Upper lobe of left lung (tissue), 4 donors: ENCODE data around the gene STK36.

Experiments used
- CTCF ChIP-seq, 6 experiments: fragments of 450-650 bp in 4 of 6; fragments of 200-600 bp in 2 of 6; sonication (generic) in 2 of 6; IDR thresholded peaks; one replicate each; pipeline ENCODE4 v1.5.1; 2016 to 2019; ENCODE audit warnings: antibody characterized with exemption in 6 of 6
- EP300 ChIP-seq, 4 donors: sonication (generic); formaldehyde crosslinking; IDR thresholded peaks; one replicate each; pipeline ENCODE4 v1.5.1; 2017; ENCODE audit warnings: antibody characterized with exemption in 4 of 4, control low read depth in 2 of 4
- POLR2A ChIP-seq, 4 donors: fragments of 450-650 bp; IDR thresholded peaks; one replicate each; pipeline ENCODE4 v1.5.1; 2016 to 2017; ENCODE audit warnings: antibody characterized with exemption in 4 of 4, mild to moderate bottlenecking in 2 of 4
- POLR2AphosphoS5 ChIP-seq, 2 donors: sonication (generic); formaldehyde crosslinking; IDR thresholded peaks; one replicate each; pipeline ENCODE4 v1.5.1; 2017; ENCODE audit warnings: antibody characterized with exemption in 2 of 2

DNA sequence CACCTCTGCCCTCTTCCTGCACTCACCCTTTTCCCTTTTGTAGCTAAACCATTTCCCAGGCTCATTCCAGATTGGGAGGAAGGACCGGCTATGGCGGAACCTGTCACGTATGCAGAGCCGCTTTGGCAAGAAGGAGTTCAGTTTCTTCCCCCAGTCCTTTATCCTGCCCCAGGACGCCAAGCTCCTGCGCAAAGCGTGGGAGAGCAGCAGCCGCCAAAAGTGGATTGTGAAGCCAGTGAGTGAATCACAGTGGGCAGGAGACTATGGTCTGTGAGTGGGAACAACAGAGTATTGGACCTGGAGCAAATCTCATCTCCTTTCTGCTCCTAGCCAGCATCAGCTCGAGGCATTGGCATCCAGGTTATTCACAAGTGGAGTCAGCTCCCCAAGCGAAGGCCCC is 75.1 kb downstream of the STK36 start:
- TF ChIP-seq CTCF (IDR thresholded peaks at IDR 0.05) (no peak), POLR2A (IDR thresholded peaks at IDR 0.05) (no peak), POLR2AphosphoS5 (IDR thresholded peaks at IDR 0.05) (no peak), EP300 (IDR thresholded peaks at IDR 0.05) (no peak)
